ENCODE results near the gene MACROH2A1. TPM values are rescaled to one million over a fixed set of nuclear protein-coding genes. Genes with fewer than 3 reads are reported as not detected.

MACROH2A1 gene
- total and polyA plus RNA-seq, 8 donors, result 183 to 309 (median 235) TPM

DNA sequence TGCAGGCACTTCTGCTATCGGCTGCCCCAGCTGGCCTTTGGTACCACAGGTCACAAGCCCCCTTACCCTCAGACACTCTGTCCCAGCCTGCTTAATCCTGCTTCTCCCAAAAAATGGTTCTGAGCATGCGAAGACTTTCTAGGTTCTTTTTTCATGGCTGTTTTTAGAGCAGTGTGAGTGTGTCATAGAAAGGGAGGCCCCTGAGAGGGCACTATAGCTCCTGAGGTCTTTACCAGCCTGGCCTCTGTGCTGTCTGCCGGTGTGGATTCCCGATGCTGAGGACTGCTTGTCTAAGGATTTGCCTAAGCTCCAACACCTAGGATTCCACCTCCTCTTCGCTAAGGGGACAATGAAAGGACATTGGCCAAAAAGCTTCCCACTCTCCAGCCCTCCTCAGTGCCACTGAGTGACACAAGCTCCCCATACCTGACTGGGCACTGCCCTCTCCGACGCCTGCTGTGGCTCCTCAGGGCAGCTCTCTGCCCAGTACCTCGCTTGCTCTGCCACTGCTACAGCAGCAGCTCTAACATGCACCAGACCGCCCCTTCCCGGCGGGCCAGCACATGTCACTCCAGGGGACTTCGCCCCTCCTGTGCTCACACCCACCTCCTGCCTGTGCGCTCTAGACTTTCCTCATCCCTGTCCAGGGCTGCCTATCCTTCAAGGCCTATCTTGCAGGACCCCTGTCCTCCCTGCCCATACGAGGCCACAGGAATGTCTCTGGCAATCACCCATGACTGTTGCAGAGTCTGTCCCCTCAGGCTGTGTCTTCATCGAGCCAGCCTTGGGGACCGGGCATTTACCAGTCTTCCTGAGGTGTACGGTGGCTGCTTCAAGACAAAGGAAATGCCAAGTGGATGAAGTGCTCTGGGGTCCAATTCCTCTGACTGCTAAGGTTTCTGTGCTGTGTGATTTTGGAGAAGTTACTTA lies 21.0 kb downstream of the MACROH2A1 start:
- intact Hi-C loops (cut with DNase I), result no loop called here
- Histone ChIP-seq H3K4me3 (no peak overlapping the region), H3K27ac (no peak overlapping the region), H3K9me3 (no peaks in the 10 kb centered on the region), H3K36me3 (peaks cover 0 to 97% of the 10 kb centered on the region in 2 donors), H3K4me1 (peaks cover 11 to 87% of the 10 kb centered on the region in 2 donors), H3K27me3 (no peaks in the 10 kb centered on the region)
- TF ChIP-seq, protein P1, sequence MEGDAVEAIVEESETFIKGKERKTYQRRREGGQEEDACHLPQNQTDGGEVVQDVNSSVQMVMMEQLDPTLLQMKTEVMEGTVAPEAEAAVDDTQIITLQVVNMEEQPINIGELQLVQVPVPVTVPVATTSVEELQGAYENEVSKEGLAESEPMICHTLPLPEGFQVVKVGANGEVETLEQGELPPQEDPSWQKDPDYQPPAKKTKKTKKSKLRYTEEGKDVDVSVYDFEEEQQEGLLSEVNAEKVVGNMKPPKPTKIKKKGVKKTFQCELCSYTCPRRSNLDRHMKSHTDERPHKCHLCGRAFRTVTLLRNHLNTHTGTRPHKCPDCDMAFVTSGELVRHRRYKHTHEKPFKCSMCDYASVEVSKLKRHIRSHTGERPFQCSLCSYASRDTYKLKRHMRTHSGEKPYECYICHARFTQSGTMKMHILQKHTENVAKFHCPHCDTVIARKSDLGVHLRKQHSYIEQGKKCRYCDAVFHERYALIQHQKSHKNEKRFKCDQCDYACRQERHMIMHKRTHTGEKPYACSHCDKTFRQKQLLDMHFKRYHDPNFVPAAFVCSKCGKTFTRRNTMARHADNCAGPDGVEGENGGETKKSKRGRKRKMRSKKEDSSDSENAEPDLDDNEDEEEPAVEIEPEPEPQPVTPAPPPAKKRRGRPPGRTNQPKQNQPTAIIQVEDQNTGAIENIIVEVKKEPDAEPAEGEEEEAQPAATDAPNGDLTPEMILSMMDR (IDR thresholded peaks at IDR 0.05), result no peak
- DNase-seq, result no peak
- ATAC-seq, result no peak

DNA sequence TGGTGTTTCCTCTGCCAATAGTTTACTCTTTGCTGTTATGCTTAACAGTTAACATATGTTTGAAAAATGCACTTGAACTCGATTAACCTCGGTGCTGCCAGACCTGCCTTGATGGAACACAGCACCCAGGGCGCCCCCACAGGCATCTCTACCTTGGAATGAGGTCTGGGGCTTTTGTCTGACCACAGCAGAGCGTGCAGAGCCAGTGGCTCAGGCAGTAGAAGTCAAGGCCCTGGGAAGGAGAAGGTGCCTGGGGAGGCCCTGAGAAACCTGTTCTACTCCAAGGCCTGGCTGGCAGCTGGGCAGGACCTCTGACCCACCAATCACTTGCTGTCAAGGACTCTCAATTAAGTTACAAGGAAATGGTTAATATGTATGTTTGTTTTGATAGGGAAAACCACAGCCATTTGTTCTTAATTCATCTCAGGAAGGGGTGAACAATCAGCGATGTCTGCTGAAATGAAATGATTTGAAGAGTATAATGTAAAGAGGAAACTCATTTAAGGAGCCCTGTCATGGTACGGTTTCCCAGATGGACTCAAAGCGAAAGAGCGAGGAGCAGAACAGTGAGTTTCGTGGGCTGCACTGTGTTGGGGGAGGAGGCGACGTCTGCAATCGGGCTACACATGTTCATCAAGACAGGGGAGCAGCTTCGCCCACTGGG lies 21.9 kb downstream of the MACROH2A1 start:
- Histone ChIP-seq H3K36me3 (peaks cover 0 to 97% of the 10 kb centered on the region in 2 donors), H3K4me3 (no peak overlapping the region), H3K27me3 (no peaks in the 10 kb centered on the region), H3K9me3 (no peaks in the 10 kb centered on the region), H3K27ac (no peak overlapping the region), H3K4me1 (peaks cover 11 to 88% of the 10 kb centered on the region in 2 donors)
- peak; percentile 60 for ATAC-seq
- no peak for DNase-seq
- TF ChIP-seq, protein P1 (IDR thresholded peaks at IDR 0.05), result no peak
- intact Hi-C loops (cut with DNase I), result no loop called here

DNA sequence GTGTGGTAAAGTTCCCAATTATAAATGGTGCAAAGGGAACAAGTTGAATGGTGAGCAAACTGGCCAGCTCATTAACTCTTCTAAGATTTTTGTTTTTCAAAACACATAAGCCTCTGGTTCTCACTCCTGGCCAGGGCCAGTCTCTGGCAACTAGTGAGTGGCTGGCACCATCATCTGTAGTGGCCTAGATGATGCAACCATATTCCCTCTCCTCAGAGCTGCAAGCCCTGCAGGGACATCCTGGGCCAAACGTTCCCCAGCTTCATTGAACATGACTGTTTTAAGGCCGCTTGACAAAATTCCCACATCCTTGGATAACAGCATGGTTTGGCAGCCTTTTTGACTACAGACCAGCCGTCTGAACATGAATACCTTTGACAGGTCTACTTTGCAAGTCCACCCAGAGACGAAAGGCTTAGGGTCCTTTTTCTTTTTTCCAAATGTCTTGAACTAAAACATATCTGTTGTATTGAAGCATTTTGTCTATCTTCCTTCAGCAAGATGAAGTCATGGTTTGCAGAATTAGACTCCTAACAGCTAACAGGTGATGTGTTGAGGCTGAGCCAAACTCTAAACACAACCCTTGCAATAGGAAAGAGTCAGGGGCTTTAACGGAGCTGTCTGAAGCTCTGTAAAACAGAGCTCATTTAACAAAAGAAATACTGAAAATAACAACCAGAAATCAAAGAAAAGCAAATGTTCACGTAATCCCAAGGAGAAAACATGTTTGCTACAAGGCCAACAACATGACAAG lies 23.8 kb downstream of the MACROH2A1 start:
- TF ChIP-seq, protein P1 (IDR thresholded peaks at IDR 0.05), result no peak
- Histone ChIP-seq H3K9me3 (no peaks in the 10 kb centered on the region), H3K36me3 (peaks cover 0 to 92% of the 10 kb centered on the region in 2 donors), H3K27me3 (no peaks in the 10 kb centered on the region), H3K4me3 (no peak overlapping the region), H3K27ac (peak overlapping the region in 1 of 2 donors; percentile 11), H3K4me1 (peaks cover 11 to 99% of the 10 kb centered on the region in 2 donors)
- intact Hi-C loops (cut with DNase I), result no loop called here
- DNase-seq (no peak), ATAC-seq (no peak)

DNA sequence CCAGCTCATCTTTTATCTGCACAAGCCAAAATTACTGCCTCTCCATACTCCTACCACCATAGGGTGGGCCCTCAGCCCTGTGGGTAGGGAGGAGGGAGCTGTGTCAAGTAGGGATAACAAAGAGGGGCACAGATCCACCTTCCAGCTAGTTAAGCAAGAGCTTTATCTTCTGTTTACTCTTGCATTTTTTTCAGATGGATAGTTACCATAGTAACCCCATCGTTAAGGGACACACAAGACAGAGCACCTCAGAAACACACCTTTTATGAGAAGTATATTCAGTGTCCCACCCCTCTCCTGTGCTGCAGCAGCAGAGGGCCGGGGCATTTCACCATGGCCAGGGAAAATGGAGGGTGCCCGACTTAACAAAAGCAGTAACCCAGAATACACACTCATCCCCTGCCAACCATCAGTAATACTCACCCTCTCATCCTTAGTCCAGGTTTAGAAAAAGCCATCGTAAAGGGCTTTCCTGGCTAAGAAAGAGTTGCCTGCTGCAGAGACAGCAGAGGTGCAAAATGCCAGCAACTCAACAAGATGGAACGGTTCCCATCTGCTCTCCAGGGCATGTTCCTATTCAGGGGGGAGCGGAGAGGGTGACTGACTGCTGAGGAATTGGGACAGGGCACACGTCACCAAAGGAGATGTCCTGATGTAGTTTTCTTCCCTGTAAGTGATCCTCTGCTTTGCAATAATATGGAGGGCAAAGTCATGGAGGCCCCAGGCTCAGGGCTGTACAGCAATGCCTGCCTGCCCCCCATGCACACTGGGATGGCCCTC lies 25.1 kb downstream of the MACROH2A1 start:
- peak; percentile 3 for ATAC-seq

More for the DNA sequence above, 25.1 kb downstream of the MACROH2A1 start:
- no peak overlapping the region for H3K4me3 ChIP-seq
- intact Hi-C loops (cut with DNase I), result no loop called here
- TF ChIP-seq, protein P1 (IDR thresholded peaks at IDR 0.05), result no peak
- DNase-seq, result no peak
- no peaks in the 10 kb centered on the region for H3K27me3 ChIP-seq
- H3K27ac ChIP-seq, result peak overlapping the region in 1 of 2 donors; percentile 11
- H3K9me3 ChIP-seq, result no peaks in the 10 kb centered on the region
- peaks cover 0 to 92% of the 10 kb centered on the region in 2 donors for H3K36me3 ChIP-seq
- peaks cover 0 to 86% of the 10 kb centered on the region in 2 donors for H3K4me1 ChIP-seq

Data from left lung (tissue), 10 donors.